ENCODE data around the gene RPA1.

DNA sequence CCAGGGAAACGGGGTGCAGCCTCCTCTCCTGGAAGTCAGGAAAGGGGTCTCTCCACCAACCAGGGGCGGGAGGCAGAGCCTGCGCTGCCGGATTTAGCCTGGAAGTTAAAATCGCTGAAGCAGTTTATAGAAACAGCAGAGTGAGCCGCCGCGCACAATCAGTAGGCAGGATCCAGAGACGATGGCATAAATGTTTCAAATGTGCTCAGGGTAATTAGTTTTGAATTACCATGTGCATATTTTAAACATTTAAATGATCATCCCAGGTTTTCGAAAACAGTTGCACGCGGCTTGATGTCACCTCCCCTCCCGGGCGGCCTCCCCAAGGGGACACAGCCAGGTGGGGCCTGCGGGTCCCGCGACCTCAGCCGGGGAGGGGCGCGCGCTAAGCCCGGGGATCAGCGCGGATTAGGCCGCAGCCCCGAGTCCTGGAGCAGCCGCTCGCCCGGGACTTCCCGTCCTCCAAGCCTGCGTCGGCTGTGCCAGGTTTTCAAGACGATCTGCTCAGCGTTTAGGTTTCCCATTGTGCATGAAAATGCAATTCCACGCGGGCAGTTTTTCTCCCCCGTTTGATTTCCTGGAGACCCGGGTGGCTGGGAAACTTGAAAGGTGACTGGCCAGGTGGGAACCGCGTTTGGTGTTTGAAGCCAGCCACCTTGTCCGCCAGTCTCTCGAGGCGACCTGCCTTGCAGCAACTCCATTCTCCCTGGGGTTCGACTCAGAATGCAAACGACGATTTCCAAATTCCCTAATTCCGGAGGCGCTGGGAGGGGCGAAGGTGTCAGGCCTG is 78.3 kb downstream of the RPA1 start:
- TF ChIP-seq, protein P1, sequence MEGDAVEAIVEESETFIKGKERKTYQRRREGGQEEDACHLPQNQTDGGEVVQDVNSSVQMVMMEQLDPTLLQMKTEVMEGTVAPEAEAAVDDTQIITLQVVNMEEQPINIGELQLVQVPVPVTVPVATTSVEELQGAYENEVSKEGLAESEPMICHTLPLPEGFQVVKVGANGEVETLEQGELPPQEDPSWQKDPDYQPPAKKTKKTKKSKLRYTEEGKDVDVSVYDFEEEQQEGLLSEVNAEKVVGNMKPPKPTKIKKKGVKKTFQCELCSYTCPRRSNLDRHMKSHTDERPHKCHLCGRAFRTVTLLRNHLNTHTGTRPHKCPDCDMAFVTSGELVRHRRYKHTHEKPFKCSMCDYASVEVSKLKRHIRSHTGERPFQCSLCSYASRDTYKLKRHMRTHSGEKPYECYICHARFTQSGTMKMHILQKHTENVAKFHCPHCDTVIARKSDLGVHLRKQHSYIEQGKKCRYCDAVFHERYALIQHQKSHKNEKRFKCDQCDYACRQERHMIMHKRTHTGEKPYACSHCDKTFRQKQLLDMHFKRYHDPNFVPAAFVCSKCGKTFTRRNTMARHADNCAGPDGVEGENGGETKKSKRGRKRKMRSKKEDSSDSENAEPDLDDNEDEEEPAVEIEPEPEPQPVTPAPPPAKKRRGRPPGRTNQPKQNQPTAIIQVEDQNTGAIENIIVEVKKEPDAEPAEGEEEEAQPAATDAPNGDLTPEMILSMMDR (conservative IDR thresholded peaks at IDR 0.05 in 1 of 2, IDR thresholded peaks at IDR 0.05 in 1 of 2; ENCODE audit: low read depth in 1 of 2, low read length in 2 of 2), result no peak
- peak; percentile 24 for TF ChIP-seq EZH2 (IDR thresholded peaks at IDR 0.05; ENCODE audit: low read length, missing control alignments)
